Stimulated activated CD4-positive, alpha-beta T cell treated with anti-CD3 and anti-CD28 coated beads, Interleukin-1b, Interleukin-23, amount 100 ng/mL, for 24 hours (primary cell): ENCODE data around the gene RSU1.
"Not testable (repeated sequence)": the region's sequence is repeated elsewhere in the genome, so short reads cannot be mapped to it uniquely, and the experiment has no call there.

ENCODE experiments used
- DNase-seq, 4 experiments: peaks; one replicate each; pipeline ENCODE4 v3.0.0-alpha.2; 2020; ENCODE audit warnings: low read depth in 4 of 4, low spot score in 1 of 4

The RSU1 gene

DNA sequence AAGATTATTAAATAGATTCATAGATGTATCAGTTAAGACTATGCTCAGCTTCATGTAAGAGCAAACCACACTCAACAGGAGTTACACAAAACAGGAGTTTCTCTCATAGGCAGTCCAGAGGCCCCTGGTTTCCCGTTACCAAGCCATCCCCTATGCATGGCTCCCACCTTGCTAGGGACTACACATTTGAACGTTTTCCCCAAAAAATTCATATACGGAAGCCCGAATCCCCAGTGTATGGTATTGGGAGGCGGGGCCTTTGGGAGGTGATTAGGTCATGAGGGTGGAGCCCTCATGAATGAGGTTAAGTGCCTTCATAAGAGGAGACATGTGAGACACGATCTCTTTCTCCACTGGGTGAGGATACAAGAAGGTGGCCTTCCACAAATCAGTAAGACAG is 29.1 kb downstream of the RSU1 start:
- no peak for DNase-seq

DNA sequence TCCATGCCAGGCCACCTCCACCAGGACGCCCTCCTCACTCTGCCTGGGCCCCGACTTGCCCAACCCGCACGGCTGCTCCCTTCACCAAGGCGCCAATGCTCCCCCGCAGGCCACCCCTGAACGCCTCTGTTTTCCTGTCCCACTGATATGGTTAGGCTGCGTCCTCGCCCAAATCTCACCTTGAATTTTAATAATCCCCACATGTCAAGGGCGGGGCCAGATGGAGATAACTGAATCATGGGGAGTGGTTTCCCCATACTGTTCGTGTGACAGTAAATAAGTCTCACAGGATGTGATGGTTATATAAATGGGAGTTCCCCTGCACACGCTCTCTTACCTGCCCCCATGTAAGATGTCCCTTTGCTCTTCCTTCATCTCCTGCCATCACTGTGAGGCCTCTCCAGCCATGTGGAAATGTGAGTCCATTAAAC is 29.8 kb downstream of the RSU1 start:
- peak; percentile 7 to 44 (median 33) for DNase-seq

DNA sequence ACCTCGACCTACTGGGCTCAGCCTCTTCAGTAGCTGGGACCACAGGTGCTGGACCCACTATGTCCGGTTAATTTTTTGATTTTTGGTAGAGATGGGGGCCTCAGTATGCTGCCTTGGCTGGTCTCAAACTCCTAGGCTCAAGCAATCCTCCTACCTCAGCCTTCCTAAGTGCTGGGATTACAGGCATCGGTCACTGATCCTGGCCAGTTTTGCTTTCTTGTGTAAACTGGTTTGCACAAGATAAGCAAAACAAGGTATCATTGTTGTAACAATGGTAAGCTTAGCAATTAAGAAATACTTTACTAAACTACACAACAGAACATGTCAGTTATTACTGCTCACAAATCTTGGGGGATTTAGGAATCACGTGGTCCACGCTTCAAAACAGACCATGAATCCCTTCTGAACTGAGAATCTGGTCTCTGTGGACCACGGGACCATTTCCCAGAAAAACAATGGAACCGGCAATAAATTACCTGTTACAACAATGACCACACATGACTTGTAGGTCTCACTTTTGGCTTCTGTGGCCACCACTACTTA is 36.8 kb downstream of the RSU1 start:
- no peak for DNase-seq

DNA sequence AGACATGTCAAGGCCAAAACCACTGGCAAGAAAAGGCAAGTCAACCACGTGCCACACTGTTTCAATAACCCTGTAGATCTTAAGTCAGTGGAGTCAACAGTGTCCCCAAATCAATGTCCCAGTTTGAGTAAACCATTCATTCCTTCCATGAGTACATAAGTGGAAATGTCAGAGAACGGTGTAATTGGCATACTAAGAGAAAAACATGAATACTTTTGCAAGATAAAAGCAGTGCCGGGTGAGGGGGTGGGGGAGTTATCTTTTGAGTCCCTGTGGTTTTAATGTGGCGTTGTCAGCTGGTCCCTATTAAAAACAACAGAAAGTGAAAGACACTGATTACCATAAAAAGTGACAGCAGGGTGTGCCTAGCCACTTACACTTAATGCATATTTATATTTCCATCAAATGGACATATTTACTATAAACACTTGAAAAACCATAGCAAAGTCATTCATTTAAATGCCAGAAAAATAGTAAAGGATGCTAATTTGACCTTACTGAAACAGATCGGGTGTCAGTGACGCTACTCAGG is 37.8 kb downstream of the RSU1 start:
- peak; percentile 20 to 74 (median 37) for DNase-seq

DNA sequence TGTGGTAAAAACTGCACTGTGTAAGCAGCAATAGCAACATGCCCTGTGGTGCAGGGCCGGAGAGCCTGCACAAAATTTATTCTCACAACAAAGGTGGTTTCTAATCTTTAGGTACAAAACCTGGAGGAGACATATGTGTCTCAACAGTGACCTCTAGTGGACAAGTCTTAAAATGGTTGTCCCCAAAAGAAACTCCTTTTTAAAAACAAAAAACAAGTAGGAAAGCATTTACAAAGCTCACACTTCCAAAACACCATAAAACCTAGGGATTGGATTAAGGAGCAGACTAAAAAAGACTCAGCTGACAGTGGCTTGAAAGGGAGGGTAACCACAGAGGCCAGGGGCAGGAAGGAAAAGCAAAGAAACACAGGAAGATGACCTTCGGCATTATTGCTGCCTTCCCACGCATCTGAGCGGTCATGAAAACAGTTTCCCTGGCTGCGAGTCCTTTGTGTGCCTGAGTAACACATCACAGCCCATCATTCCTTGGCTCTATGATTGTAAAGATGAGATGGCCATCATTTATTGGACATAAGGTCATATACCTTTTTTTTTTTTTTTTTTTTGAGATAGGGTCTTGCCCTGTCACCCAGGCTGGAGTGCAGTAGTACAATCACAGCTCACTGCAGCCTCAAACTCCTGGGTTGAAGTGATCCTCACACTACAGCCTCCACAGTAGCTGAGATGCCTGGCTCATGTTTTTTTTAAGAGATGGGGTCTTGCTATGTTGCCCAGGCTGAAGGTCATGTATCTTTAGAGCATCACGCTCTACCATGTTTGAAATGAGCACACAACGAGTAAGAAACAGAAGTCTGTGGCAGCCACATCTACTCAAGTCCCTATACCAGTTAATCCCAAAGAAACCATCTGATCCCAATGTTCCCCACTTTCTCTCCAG is 39.5 kb downstream of the RSU1 start:
- DNase-seq: no peak

DNA sequence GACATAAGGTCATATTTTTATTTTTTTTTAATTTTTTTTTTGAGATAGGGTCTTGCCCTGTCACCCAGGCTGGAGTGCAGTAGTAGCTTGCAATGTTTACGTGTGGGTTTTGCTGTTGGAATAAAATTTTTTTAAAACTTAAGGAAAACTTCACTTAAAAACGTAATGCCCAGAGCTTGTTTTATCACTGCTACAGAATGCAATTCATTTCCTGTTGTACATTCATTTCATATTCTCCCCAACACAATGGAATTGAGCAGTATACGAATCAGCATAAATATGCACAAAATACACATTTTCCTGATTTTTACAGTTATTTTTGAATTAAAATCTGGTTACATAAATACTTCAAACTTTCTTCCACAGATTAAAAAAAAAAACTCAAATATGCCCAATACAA is 40.3 kb downstream of the RSU1 start:
- no peak for DNase-seq

DNA sequence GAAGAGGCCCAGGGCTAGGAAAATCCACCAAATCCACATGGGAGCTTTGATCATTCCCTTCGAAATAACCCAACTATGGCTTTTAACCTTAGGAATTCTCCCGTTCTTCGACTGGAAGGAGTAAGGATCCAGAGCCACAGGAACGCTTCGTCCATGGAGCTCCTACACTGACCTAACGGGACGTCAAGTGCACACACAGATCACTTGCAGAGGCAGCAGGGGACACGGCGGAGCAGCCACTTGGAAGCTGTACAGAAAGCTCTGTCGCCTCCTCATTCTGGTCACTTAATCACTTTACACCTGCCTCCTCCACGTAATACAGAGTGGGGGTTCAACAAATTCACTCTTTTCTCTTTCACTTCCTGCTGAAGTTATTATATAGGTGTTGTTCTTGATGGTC is 43.9 kb downstream of the RSU1 start:
- no peak for DNase-seq

DNA sequence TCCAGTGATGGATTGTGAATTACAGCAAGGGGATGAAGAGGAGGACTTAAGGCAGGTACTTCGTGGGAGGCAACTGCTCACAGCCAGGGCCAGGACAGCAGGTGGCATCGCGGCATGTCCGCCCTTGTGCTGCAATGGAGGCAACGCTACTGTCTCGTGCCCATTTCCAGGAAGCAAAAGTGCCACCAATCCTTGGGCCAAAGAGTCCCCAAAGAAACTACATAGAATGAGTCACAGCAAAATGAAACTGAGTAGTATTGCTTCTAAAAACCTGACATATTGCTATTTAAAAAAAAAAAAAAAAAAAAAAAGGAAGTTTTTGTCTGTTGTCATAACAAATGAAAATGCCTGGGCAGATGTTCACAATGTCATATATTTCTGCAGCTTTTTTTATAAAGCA is 46.6 kb downstream of the RSU1 start:
- DNase-seq: no peak

DNA sequence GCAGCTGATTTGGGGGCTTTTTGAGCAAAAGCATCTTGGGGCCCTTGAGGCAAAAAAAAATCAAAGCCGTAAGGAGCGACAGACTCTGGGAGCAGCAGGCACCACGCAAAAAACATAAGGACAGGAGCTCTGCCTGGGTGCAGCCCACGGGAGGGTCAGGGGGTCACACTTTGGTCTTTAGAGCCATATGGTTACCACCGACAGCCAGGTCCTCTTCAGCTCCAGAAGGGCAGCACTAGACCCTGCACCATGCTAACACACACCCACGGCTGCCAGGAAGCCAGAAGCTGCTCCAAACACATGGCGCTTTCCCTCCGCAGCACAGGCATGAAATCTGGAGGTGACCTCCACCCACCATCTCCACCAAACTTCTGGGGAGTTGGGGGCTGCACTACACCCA is 47.1 kb downstream of the RSU1 start:
- no peak for DNase-seq

DNA sequence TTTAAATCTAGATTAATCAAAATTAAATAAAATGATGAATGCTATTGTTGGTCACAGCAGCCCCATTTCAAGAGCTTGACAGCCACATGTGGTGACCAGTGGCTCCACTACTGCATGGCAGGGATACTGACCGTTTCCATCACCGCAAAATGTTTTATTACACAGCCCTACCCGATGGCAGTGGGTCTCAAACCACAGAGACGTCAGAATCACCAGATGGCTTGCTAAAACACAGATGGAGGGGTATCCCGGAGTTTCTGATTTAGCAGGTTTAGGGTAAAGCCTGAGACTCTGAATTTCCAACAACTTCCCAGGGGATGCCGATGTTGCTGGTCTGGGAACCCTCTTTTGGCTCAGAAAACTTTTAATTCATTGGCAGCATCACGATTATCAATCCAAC is 47.9 kb downstream of the RSU1 start:
- no peak for DNase-seq

DNA sequence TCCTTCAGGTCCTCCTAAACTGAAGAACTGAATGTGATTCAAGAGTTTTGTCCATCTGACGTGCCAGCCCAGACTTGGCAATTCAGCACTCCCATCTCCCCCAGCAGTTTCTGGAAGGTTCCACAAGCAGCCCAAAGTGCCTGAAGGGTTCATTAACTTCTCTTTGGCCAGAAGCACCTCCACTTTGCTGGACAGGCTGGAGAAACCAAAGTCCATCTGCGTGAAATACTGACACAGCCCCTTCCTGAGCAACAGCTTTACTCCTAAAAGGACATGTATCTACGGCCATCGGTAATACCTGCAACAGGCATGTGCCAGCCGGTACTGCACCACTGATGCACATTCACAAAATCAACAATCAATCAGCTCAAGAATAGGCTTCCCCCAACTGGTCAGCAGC is 48.5 kb downstream of the RSU1 start:
- DNase-seq: no peak

DNA sequence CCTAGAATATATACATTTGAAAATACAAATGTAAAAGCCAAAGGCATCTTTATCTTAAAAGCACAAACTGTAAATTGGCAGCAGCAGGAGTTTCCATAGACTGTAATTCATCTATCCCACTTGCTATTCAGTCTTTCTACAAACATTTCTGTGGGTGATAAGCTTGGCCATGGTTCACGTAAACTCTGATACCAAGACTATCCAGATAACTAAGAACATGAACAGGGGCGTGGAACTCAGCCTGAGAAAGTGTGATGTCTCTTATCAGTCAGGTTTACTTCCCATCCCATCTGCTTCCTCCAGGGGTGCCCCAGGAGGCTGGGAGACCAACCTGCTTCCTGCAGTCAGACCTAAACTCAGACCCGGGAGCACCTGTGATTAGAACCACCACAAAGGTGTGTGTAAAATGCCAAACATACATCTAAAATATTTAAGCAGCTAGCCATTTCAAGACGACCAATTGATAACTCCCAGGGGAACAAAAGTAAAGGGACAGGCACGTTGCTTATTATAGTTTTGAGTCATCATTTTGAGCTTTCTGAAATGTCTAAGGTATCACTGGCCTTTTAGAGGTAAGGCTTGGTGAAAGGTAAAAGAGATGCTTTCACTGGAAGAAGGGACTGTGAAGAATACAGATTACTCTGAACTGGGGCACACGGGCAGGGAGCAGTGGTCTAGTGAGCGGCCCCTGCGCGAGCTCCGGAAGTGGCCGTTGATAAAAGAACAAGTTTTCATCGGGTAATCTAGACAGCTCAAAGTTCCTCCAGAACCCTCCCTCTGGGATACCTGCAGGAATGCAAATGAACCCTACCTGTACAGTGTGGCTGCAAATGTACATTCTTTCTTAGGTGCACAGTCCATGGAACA is 51.5 kb downstream of the RSU1 start:
- no peak for DNase-seq

DNA sequence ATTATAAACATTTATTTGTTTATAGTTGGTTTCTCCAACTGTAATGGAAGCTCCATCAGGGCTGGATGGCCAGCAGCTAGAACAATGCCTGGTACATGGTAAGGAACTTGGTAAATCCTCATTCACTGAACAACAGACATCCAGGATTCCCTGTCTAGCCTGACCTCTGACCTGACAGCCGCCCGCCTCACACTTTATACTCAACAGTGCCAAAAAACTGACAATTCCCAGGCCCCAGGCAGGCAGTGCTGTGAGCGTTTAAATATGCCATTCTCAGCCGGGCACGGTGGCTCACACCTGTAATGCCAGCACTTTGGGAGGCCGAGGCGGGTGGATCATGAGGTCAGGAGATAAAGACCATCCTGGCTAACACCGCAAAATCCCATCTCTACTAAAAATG is 55.9 kb downstream of the RSU1 start:
- no peak for DNase-seq

DNA sequence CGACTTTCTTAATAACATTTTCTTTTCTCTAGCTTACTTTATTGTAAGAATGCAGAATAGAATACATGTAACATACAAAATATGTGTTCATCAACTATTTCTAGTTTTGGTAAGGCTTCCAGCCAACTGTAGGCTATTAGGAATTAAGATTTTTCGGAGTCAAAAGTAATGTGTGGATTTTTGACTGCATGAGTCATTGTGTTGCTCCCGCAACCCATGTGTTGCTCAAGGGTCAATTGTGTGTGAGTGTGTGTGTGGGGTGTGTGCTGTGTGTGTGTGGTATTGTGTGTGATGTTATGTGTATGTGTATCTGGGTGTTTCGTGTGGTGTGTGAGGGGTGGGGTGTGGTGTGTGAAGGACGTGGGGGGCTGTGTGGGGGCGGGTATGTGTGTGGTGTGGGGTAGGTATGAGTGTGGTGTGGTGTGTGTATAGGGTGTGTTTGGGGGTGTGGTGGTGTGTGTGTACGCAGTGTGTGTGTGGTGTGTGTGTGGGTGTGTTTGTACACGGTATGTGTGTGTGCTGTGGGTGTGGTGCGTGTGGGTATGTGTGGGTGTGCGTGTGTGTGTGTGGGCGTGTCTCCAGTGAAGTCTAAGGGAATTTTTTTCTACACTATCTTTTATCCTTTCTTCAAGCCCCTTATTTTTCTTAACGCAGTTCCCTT is 60.5 kb downstream of the RSU1 start:
- DNase-seq: no peak

DNA sequence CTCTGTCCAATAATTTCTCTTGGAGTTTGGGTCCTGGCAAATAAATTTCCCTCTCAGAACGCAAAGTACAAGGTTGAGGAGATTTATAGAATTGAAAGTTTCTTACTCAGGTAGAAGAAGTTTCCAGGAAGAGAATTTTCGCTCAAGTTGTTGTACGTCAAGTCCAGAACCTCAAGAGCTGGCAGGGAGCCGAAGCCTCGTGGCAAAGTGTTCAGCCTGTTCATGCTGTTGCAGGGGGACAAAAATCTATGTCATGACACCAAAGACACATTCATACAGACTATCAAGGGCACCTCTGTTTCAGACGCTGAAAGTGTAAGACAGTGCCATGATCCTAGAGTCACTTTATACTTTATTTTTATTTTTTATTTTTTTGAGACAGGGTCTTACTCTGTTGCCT is 62.5 kb downstream of the RSU1 start:
- DNase-seq: no peak

DNA sequence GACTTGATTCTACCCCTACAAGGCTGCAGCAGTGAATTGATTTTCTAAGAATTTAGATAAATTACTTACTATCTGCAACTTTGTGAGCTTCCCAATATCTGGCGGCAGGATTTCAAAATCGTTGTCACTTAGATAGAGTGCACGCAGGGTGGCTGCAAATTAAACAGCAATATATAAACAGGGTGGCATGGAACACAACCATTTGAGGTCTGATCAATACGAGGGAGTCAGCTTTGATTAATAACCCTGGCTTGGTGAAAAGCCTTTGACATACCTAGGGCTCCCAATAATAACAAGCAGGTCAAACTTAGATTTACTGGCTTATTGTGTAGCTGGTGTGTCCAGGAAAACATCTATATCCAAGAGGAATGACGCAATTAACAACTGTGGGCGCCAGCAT is 64.4 kb downstream of the RSU1 start:
- DNase-seq: not testable (repeated sequence)

DNA sequence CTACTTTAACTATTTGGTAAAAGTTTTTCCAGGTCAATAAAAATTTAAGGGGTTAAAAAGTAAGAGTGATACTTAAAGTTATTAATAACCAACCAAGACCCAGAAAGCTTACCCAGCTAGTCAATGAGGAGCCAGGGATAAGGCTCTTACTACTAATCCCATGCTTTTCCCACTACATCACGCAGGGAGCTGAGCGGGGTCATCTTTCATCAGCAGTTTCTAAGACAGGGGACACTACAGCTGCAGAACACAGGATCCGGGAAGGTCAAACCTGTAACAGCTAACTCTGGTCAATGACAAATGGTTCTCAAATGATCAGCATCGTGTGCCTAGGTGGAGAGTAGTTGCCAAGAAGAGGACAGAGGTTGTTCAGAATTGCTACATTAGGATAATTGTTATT is 65.1 kb downstream of the RSU1 start:
- DNase-seq: no peak

DNA sequence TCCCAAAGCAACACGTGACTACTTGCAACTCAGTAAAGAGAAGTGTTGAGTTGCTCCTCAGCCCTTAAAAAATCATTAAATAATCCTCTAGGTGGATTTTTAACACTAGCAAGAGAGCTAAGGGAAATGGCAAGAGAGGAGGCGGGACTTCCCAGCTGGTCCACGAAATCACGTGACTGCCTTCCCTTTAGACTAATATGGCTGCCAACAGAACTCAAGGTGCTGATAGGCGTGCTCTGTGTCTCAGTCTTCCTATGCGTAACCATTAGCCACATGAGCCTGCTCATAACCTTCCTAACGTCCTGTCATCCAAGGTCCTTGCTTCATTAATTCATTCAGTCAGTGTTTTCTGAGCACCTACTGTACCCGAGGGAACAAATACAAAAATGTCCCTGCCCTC is 66.0 kb downstream of the RSU1 start:
- no peak for DNase-seq

DNA sequence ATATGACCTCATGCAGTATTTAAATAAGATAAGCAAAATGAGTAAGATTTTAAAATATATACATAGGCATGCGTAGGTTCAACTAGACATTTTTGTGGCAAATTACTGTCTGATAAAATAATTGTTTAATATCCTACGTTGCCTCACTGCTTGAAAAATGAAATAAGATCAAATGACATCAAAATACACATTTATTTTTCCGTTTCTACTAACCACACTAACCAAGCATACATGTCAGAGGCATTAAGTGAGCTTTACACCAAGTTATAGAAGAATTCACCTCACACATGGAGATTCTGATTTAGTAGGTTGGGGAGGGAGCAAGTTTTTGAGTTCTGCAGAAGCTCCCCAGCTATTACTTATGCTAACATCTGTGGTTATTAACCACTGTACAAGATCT is 66.8 kb downstream of the RSU1 start:
- no peak for DNase-seq

DNA sequence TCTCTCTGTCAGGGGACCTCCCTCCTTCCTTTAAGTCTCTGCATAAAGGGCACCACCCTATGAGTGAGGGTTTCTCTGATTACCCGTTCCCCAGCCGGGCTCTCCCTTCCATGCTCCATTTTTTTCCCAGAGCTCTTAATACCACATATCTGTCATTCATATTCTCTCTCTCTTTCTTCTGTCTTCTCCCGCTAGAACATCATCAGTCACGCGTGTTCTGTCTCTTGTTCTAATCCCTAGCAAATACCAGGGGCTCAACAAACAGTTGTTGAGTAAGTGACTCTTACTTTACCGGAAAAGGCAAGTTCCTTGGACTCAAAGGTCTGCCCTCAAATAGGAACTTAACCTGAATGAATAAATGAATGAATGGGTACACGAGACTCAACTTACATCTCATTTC is 68.5 kb downstream of the RSU1 start:
- no peak for DNase-seq

DNA sequence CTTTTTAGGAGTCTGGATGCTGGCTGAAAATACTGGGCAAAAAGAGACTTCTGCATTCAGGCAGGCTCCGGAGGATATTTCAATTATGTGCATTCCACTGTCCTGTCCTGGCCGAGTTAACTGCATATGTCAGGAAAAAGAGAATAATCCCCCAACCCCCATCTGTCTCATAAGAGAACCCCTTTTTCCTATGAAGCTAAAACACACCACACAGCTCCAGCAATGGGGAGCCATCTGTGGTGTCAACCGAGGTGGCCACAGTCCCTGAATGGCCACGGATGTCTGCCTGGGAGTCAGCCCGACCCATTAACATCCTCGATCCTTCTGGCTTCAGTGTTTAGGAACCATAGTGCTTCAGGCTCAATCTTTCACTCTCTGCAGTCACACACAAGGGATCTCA is 70.4 kb downstream of the RSU1 start:
- no peak for DNase-seq
